ENCODE data around the gene UBE2E2. TPM values are rescaled to one million over a fixed set of nuclear protein-coding genes. Genes with fewer than 3 reads are reported as not detected.

UBE2E2 gene
- total and polyA plus RNA-seq, 8 donors, result 6.5 to 128 (median 18.9) TPM

GRCh38 chr3:23244324-23245041 lies 41.4 kb downstream of the UBE2E2 start:
- H3K27me3 ChIP-seq, result no peaks in the 10 kb centered on the region
- no peaks in the 10 kb centered on the region for H3K9me3 ChIP-seq
- peaks cover 0 to 23% (median 3%) of the 10 kb centered on the region in 4 donors for H3K4me1 ChIP-seq
- 43 to 55% (median 49%) methylated on average over 2 of the region's 2 CpGs for WGBS, 5 donors
- H3K27ac ChIP-seq, result no peak overlapping the region
- intact Hi-C loops (cut with DNase I; ENCODE audit: low total_unique reads), result no loop called here
- TF ChIP-seq POLR2A (IDR thresholded peaks at IDR 0.05) (no peak), EP300 (IDR thresholded peaks at IDR 0.05) (no peak), POLR2AphosphoS5 (IDR thresholded peaks at IDR 0.05) (no peak)
- TF ChIP-seq, protein P1, sequence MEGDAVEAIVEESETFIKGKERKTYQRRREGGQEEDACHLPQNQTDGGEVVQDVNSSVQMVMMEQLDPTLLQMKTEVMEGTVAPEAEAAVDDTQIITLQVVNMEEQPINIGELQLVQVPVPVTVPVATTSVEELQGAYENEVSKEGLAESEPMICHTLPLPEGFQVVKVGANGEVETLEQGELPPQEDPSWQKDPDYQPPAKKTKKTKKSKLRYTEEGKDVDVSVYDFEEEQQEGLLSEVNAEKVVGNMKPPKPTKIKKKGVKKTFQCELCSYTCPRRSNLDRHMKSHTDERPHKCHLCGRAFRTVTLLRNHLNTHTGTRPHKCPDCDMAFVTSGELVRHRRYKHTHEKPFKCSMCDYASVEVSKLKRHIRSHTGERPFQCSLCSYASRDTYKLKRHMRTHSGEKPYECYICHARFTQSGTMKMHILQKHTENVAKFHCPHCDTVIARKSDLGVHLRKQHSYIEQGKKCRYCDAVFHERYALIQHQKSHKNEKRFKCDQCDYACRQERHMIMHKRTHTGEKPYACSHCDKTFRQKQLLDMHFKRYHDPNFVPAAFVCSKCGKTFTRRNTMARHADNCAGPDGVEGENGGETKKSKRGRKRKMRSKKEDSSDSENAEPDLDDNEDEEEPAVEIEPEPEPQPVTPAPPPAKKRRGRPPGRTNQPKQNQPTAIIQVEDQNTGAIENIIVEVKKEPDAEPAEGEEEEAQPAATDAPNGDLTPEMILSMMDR (IDR thresholded peaks at IDR 0.05), result no peak
- no peak for DNase-seq
- H3K4me3 ChIP-seq, result no peak overlapping the region
- H3K36me3 ChIP-seq, result no peaks in the 10 kb centered on the region

GRCh38 chr3:23246651-23247050 lies 43.5 kb downstream of the UBE2E2 start:
- Histone ChIP-seq H3K27ac (no peak overlapping the region), H3K4me1 (peaks cover 0 to 17% (median 0%) of the 10 kb centered on the region in 4 donors), H3K9me3 (no peaks in the 10 kb centered on the region), H3K27me3 (no peaks in the 10 kb centered on the region), H3K36me3 (no peaks in the 10 kb centered on the region), H3K4me3 (no peak overlapping the region)
- intact Hi-C loops (cut with DNase I; ENCODE audit: low total_unique reads), result no loop called here
- TF ChIP-seq, protein P1 (IDR thresholded peaks at IDR 0.05), result no peak
- TF ChIP-seq POLR2A (IDR thresholded peaks at IDR 0.05) (no peak), POLR2AphosphoS5 (IDR thresholded peaks at IDR 0.05) (no peak)
- WGBS, 5 donors, result 78 to 87% (median 80%) methylated on average over 3 of the region's 3 CpGs
- no peak for DNase-seq

DNA sequence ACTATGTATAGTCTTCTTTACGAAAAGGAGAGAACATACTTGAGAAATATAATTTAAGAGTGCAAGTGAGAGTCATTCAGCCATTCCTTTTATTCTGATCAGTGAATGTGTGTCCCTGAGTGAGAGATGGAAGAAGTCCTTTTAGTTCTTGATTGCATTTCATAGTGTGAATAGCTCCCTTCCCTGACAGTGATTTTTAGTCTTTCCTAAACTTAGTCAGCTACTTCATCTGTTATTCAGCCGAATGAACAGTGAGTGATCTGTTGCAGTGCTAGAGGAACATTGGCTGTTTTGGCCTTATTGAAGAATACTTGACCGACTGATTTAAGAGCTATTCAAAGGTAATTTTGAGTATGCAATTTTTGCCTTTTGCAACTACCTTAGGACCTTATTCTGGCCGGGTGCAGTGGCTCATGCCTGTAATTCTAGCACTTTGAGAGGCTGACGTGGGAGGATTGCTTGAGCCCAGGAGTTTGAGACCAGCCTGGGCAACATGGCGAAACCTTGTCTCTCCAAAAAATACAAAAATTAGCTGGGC lies 45.5 kb downstream of the UBE2E2 start:
- peaks cover 0 to 9% (median 3%) of the 10 kb centered on the region in 4 donors for H3K4me1 ChIP-seq
- H3K27ac ChIP-seq, result no peak overlapping the region
- DNase-seq, result no peak
- no peak overlapping the region for H3K4me3 ChIP-seq
- no peaks in the 10 kb centered on the region for H3K27me3 ChIP-seq
- H3K9me3 ChIP-seq, result no peaks in the 10 kb centered on the region
- 83 to 96% (median 95%) methylated on average over 6 of the region's 6 CpGs for WGBS, 5 donors
- H3K36me3 ChIP-seq, result no peaks in the 10 kb centered on the region
- TF ChIP-seq EP300 (IDR thresholded peaks at IDR 0.05) (no peak), POLR2A (IDR thresholded peaks at IDR 0.05) (no peak), POLR2AphosphoS5 (IDR thresholded peaks at IDR 0.05) (no peak)
- TF ChIP-seq, protein P1 (IDR thresholded peaks at IDR 0.05), result no peak
- intact Hi-C loops (cut with DNase I; ENCODE audit: low total_unique reads), result no loop called here

GRCh38 chr3:23249961-23250360 lies 46.8 kb downstream of the UBE2E2 start:
- peaks cover 5 to 15% (median 7%) of the 10 kb centered on the region in 4 donors for H3K4me1 ChIP-seq
- DNase-seq, result no peak
- no peaks in the 10 kb centered on the region for H3K27me3 ChIP-seq
- TF ChIP-seq POLR2AphosphoS5 (IDR thresholded peaks at IDR 0.05) (no peak), EP300 (IDR thresholded peaks at IDR 0.05) (no peak)
- intact Hi-C loops (cut with DNase I; ENCODE audit: low total_unique reads), result no loop called here
- no peak overlapping the region for H3K27ac ChIP-seq
- no peak overlapping the region for H3K4me3 ChIP-seq
- WGBS, 5 donors, result 35 to 59% (median 54%) methylated on average over 1 of the region's 1 CpG
- no peaks in the 10 kb centered on the region for H3K36me3 ChIP-seq
- H3K9me3 ChIP-seq, result no peaks in the 10 kb centered on the region

- no peak overlapping the region for H3K4me3 ChIP-seq
- H3K4me1 ChIP-seq, result peaks cover 6 to 27% (median 17%) of the 10 kb centered on the region in 4 donors
- no peak for DNase-seq
- 79 to 96% (median 93%) methylated on average over 1 of the region's 1 CpG for WGBS, 5 donors
- no peaks in the 10 kb centered on the region for H3K36me3 ChIP-seq
- TF ChIP-seq POLR2A (IDR thresholded peaks at IDR 0.05) (no peak), POLR2AphosphoS5 (IDR thresholded peaks at IDR 0.05) (no peak), EP300 (IDR thresholded peaks at IDR 0.05) (no peak)
- TF ChIP-seq, protein P1 (IDR thresholded peaks at IDR 0.05), result no peak
- H3K9me3 ChIP-seq, result no peaks in the 10 kb centered on the region
- H3K27ac ChIP-seq, result no peak overlapping the region
- H3K27me3 ChIP-seq, result no peaks in the 10 kb centered on the region
- intact Hi-C loops (cut with DNase I; ENCODE audit: low total_unique reads), result no loop called here
These were observed 49.0 kb downstream of the UBE2E2 start for GRCh38 chr3:23252122-23252521.

Data from stomach (tissue), 9 donors.